Activated CD4-positive, alpha-beta memory T cell treated with anti-CD3 and anti-CD28 coated beads, Interleukin-2, amount 10 ng/mL, durations not matched to agents 7 days and 5 days (primary cell): ENCODE measurements around the gene FAM9C. TPM values are rescaled to one million over a fixed set of nuclear protein-coding genes. Genes with fewer than 3 reads are reported as not detected.
"Not testable (repeated sequence)": the region's sequence is repeated elsewhere in the genome, so short reads cannot be mapped to it uniquely, and the experiment has no call there.

ENCODE experiments used
- CTCF ChIA-PET: fragments of 350-600 bp; sonication (Branson Sonifier 250); formaldehyde crosslinking; loops from one replicate; lab custom pipeline; 2021; ENCODE audit warnings: antibody characterized with exemption, inconsistent platforms; lab: Charles Lee
- POLR2A ChIA-PET: fragments of 350-600 bp; sonication (Branson Sonifier 250); formaldehyde crosslinking; loops from one replicate; lab custom pipeline; 2021; ENCODE audit warnings: antibody characterized with exemption; lab: Charles Lee
- DNase-seq: peaks from one replicate; pipeline ENCODE4 v3.0.0-alpha.2; 2020
- H3K27ac Mint-ChIP-seq: one replicate; pipeline ENCODE4 v1.8.0; 2021; ENCODE audit warnings: mild to moderate bottlenecking, mixed read lengths
- H3K27me3 Mint-ChIP-seq: one replicate; pipeline ENCODE4 v1.8.0; 2021; ENCODE audit warnings: mixed read lengths
- H3K36me3 Mint-ChIP-seq: one replicate; pipeline ENCODE4 v1.8.0; 2021; ENCODE audit warnings: low read depth, mixed read lengths
- H3K4me1 Mint-ChIP-seq: one replicate; pipeline ENCODE4 v1.8.0; 2021; ENCODE audit warnings: mixed read lengths
- H3K4me3 Mint-ChIP-seq: one replicate; pipeline ENCODE4 v1.8.0; 2021; ENCODE audit warnings: mild to moderate bottlenecking, mixed read lengths
- H3K9me3 Mint-ChIP-seq: one replicate; pipeline ENCODE4 v1.8.0; 2021; ENCODE audit warnings: mixed read lengths
- total RNA-seq, 2 experiments: library from RNA; stranded (reverse); gene quantifications; one replicate each; pipeline ENCODE4 v1.2.3, GENCODE V29; 2021

The FAM9C gene
- total RNA-seq, 2 experiments from 2014 or later = not detected

DNA sequence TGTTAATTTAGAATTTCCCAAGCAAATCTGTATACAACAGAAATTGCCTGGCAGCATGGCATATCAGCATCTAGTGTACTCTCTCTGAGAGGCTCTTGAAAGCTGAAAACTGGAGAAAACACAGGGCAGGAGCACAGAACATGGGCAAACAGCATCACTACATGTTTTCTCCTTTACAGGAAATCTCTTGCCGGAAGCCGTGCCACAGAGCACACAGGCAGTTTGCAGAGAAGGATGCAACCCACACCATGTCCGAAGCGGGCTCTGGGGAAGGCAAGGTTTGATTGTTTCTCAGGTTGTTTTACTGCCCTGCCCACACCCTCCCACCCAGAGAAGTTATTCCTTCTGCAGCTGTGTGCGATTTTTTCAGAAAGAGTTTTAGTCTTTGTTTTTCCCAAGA is 41.1 kb upstream of the FAM9C start:
- DNase-seq = peak; percentile 71
- H3K4me3 Mint-ChIP-seq = peak overlapping the region; percentile 81
- ChIA-PET CTCF (interaction anchor here (0.7 to 13.0 kb wide), 4 partner anchors 67 to 134 kb away, joined by 3 to 273 read pairs (median 107); partner anchors contain the start of gene TMSB4X), POLR2A (interaction anchor here (0.8 to 24.1 kb wide), 8 partner anchors 8 to 133 kb away, joined by 4 to 1502 read pairs (median 144); partner anchors contain the start of gene TMSB4X)
- peaks cover 87% of the 10 kb centered on the region for H3K4me1 Mint-ChIP-seq
- peak overlapping the region; percentile 99 for H3K27ac Mint-ChIP-seq
- no peaks in the 10 kb centered on the region for H3K27me3 Mint-ChIP-seq
- H3K36me3 Mint-ChIP-seq = no peaks in the 10 kb centered on the region
- no peaks in the 10 kb centered on the region for H3K9me3 Mint-ChIP-seq

DNA sequence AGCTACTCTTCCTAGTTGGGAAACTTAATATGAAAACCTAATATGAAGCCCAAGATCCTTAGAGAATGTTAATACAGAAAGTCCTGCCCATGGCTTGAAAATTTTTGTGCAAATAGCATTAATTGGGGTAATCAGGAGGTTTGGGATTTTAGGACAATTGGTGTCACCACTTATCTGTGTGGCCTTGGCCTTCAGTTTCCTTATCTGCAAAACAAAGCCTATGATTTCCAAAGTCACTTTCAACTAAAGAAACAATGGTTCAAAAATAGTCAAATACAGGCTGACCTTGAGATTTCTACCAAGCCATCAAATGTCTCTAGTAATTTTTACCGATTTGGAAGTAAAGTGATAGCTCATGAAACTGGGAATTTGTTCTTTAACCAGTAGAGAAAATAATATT is 40.2 kb upstream of the FAM9C start:
- Mint-ChIP-seq H3K27me3 (no peaks in the 10 kb centered on the region), H3K36me3 (no peaks in the 10 kb centered on the region), H3K4me3 (no peak overlapping the region), H3K27ac (peak overlapping the region; percentile 69), H3K4me1 (peaks cover 86% of the 10 kb centered on the region), H3K9me3 (no peaks in the 10 kb centered on the region)
- no peak for DNase-seq
- POLR2A ChIA-PET = interaction anchor here (0.6 to 24.1 kb wide), 7 partner anchors 7 to 132 kb away, joined by 3 to 1502 read pairs (median 177); partner anchors contain the start of gene TMSB4X
- CTCF ChIA-PET = interaction anchor here (1.7 to 13.0 kb wide), 3 partner anchors 100 to 133 kb away, joined by 4 to 273 read pairs (median 210); partner anchors contain the start of gene TMSB4X

DNA sequence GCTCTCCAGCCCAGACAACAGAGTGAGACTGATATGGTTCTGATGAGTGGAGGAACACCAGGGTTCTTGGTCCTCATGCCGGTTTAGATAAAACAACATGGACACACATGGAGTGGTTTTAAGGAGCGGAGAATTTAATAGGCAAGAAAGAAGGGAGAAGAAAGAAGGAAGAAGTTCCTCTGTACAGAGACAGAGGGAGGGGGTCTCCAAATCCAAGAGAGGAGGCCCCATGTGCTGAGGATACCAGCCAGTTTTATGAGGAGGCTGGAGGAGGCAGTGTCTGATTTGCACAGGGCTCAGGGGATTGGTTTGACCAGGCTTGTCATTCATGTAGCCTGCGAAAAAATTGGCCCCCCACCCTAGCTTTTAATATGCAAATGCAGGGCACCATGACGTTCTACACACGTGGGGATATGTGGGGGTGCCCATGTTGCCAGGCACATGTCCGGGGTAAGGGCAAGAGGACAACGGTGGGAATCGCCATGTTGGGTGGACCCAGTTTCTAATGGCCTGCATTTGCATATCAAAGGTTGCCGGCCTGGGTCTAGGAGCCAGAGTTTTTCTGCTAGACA is 39.4 kb upstream of the FAM9C start:
- POLR2A ChIA-PET = interaction anchor here (9.2 to 24.1 kb wide), 5 partner anchors 6 to 131 kb away, joined by 111 to 1502 read pairs (median 380); partner anchors contain the start of gene TMSB4X
- not testable (repeated sequence) for H3K36me3 Mint-ChIP-seq, H3K4me3 Mint-ChIP-seq, H3K27me3 Mint-ChIP-seq, DNase-seq, H3K9me3 Mint-ChIP-seq
- CTCF ChIA-PET = interaction anchor here (1.7 to 13.0 kb wide), 4 partner anchors 99 to 133 kb away, joined by 4 to 273 read pairs (median 113); partner anchors contain the start of gene TMSB4X
- H3K4me1 Mint-ChIP-seq = peaks cover 86% of the 10 kb centered on the region
- H3K27ac Mint-ChIP-seq = peak overlapping the region; percentile 69

- Mint-ChIP-seq H3K27ac (peak overlapping the region; percentile 94), H3K36me3 (no peaks in the 10 kb centered on the region), H3K9me3 (no peaks in the 10 kb centered on the region), H3K4me3 (peak overlapping the region; percentile 47), H3K4me1 (peaks cover 85% of the 10 kb centered on the region), H3K27me3 (no peaks in the 10 kb centered on the region)
- ChIA-PET CTCF (interaction anchor here (0.9 to 3.0 kb wide), 7 partner anchors 9 to 136 kb away, joined by 3 to 27 read pairs (median 11); no protein-coding TSS in a partner anchor), POLR2A (interaction anchor here (0.6 to 24.1 kb wide), 12 partner anchors 6 to 653 kb away, joined by 3 to 1502 read pairs (median 12); partner anchors contain the start of gene TMSB4X)
- DNase-seq = peak; percentile 36
Observed at GRCh38 chrX:13082206-13083065, 38.0 kb upstream of the FAM9C start.

DNA sequence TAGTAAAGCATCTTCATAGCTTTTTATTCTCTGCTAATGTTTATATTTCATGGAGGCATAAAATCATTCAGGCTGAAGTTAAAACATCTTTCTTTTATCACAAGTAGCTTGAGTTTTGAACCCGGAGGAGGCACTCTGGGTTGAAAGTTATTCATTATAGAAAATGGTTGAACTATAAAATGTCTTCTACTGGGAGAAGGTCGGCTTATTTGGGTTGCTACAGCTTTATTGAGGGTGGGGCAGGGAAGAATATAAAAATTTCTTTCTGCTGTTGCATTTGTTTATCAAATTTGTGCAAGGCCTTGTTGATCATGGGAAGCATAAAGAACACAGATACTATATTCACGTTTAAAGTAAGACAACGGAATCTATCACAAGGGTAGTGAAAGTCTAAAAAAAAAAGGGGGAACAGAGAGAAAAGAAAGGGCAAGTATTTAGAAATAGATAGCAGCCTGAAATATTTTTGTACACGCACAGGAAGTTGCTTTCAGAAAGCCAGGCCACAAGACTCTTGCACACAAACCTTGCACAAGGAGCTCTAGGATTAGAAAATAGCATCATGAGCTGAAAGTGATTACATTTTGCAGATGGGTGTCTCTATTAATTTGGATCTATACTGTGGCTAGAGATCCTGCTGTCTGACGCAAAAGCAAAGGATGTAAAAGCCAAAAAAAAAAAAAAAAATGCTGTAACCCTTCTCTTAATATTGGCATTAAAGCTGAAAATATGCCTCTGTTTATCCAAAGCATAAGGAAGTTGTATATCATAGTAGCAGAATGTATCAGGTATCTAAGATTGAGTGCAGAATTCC is 37.2 kb upstream of the FAM9C start:
- POLR2A ChIA-PET = interaction anchor here (1.1 to 24.1 kb wide), 11 partner anchors 7 to 134 kb away, joined by 3 to 1502 read pairs (median 15); partner anchors contain the start of gene TMSB4X
- Mint-ChIP-seq H3K36me3 (no peaks in the 10 kb centered on the region), H3K27me3 (no peaks in the 10 kb centered on the region), H3K4me3 (peak overlapping the region; percentile 18), H3K27ac (peak overlapping the region; percentile 94), H3K4me1 (peaks cover 84% of the 10 kb centered on the region), H3K9me3 (no peaks in the 10 kb centered on the region)
- CTCF ChIA-PET = interaction anchor here (0.9 to 3.0 kb wide), 7 partner anchors 10 to 135 kb away, joined by 3 to 27 read pairs (median 11); no protein-coding TSS in a partner anchor
- no peak for DNase-seq

GRCh38 chrX:13080128-13080795 is 35.8 kb upstream of the FAM9C start:
- no peak overlapping the region for H3K4me3 Mint-ChIP-seq
- H3K27me3 Mint-ChIP-seq = no peaks in the 10 kb centered on the region
- no peak for DNase-seq
- peaks cover 87% of the 10 kb centered on the region for H3K4me1 Mint-ChIP-seq
- POLR2A ChIA-PET = interaction anchor here (3.0 to 24.1 kb wide), 4 partner anchors 8 to 103 kb away, joined by 25 to 1502 read pairs (median 278); partner anchors contain the start of gene TMSB4X
- H3K36me3 Mint-ChIP-seq = no peaks in the 10 kb centered on the region
- H3K9me3 Mint-ChIP-seq = no peaks in the 10 kb centered on the region
- peak overlapping the region; percentile 94 for H3K27ac Mint-ChIP-seq
- CTCF ChIA-PET = interaction anchor here (0.7 to 2.4 kb wide), 2 partner anchors 11 to 429 kb away, joined by 3 to 27 read pairs; no protein-coding TSS in a partner anchor

DNA sequence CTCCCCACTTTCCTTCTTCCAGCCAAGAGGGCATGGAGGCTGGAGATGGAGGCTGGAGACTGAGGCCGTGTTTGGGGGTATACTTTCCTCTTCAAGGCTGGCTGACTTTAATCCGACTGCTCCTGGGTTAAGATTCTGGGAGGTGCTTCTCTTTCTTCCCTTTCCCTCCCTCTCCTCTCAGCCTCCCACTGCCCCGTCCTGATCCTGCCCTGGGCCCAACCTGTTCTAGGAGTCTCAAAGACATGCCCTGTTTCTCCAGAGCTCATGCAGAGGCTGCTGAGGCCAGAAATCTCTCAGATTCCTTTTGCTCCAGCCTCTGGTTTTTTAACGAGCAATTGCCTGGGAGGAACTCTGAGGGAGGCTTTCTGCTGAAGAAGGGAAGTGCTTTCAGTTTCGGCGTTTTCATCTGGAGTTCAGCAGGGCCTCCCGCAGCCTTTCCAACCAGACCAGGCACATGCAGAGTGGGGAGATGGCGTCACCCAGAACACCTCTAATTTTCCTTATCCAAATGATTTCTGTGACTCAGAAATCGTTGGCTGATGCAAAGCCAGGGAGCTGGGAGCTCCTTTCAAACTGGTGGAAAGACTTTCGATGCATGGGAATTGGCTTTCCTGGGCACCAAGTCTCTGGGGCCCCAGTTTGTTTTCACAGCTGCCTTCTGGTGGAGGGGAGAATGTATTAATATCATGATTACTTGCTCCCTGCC is 34.5 kb upstream of the FAM9C start:
- no peaks in the 10 kb centered on the region for H3K9me3 Mint-ChIP-seq
- POLR2A ChIA-PET = interaction anchor here (0.7 to 24.1 kb wide), 7 partner anchors 10 to 128 kb away, joined by 3 to 1502 read pairs (median 4); partner anchors contain the start of gene TMSB4X
- CTCF ChIA-PET = interaction anchor here (1.2 kb wide), 1 partner anchor 132 kb away, joined by 7 read pairs; no protein-coding TSS in a partner anchor

DNA sequence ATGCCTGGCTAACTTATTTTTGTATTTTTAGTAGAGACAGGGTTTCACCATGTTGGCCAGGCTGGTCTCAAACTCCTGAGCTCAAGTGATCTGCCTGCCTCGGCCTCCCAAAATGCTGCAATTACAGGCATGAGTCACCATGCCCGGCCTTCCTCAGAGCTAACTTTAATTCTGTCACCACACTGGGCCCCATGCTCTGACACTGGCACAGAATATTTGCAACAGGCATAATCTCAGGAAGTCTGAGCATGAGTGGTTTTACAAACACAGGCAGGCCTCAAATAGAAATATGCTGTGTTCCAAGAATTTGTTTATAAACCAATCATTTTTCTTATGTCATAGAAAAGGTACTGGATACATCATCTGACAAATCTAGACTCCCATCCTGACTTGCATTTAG is 32.7 kb upstream of the FAM9C start:
- H3K4me3 Mint-ChIP-seq = no peak overlapping the region
- H3K4me1 Mint-ChIP-seq = peaks cover 73% of the 10 kb centered on the region
- peak overlapping the region; percentile 82 for H3K27ac Mint-ChIP-seq
- peak; percentile 49 for DNase-seq
- ChIA-PET CTCF (interaction anchor here (0.8 to 1.8 kb wide), 6 partner anchors 14 to 130 kb away, joined by 3 to 8 read pairs (median 5); no protein-coding TSS in a partner anchor), POLR2A (interaction anchor here (0.7 to 24.1 kb wide), 11 partner anchors 11 to 121 kb away, joined by 3 to 1502 read pairs (median 8); partner anchors contain the start of gene TMSB4X)
- H3K36me3 Mint-ChIP-seq = no peaks in the 10 kb centered on the region
- H3K27me3 Mint-ChIP-seq = no peaks in the 10 kb centered on the region
- H3K9me3 Mint-ChIP-seq = no peaks in the 10 kb centered on the region

More for the DNA sequence above, 34.5 kb upstream of the FAM9C start:
- Mint-ChIP-seq H3K27me3 (no peaks in the 10 kb centered on the region), H3K36me3 (no peaks in the 10 kb centered on the region), H3K4me3 (peak overlapping the region; percentile 61), H3K4me1 (peaks cover 90% of the 10 kb centered on the region), H3K27ac (peak overlapping the region; percentile 78)
- DNase-seq = no peak

GRCh38 chrX:13076176-13076961 is 31.9 kb upstream of the FAM9C start:
- Mint-ChIP-seq H3K9me3 (no peaks in the 10 kb centered on the region), H3K36me3 (no peaks in the 10 kb centered on the region), H3K27me3 (no peaks in the 10 kb centered on the region), H3K4me1 (peaks cover 67% of the 10 kb centered on the region), H3K27ac (peak overlapping the region; percentile 82), H3K4me3 (no peak overlapping the region)
- CTCF ChIA-PET = interaction anchor here (0.5 to 2.2 kb wide), 9 partner anchors 14 to 375 kb away, joined by 3 to 8 read pairs (median 5); no protein-coding TSS in a partner anchor
- POLR2A ChIA-PET = interaction anchor here (0.7 to 24.1 kb wide), 11 partner anchors 12 to 120 kb away, joined by 3 to 1502 read pairs (median 8); partner anchors contain the start of gene TMSB4X
- no peak for DNase-seq
